Cardiac fibroblast (primary cell): ENCODE data around the gene DZANK1.

Source experiments
- DNase-seq, 2 donors: peaks; one replicate each; pipeline versions ENCODE4 v3.0.0 to v3.0.0-alpha.2; 2010; ENCODE audit warnings: low read depth in 2 of 2
- H3K4me3 ChIP-seq, 2 donors: replicated peaks in 1 of 2; 1 replicate in 1 of 2; 2 replicates in 1 of 2; pipeline ENCODE4 v1.5.1; 2011; ENCODE audit warnings: low read depth in 2 of 2, low read length in 2 of 2, mild to moderate bottlenecking in 2 of 2, moderate library complexity in 1 of 2
- CTCF ChIP-seq: IDR thresholded peaks from one replicate; pipeline ENCODE4 v1.5.1; 2011; ENCODE audit warnings: low read depth, mild to moderate bottlenecking, low read length, inconsistent platforms

DZANK1 gene

GRCh38 chr20:18466894-18467730 is at the start of gene DZANK1, which contains the start of gene POLR3F:
TSS of gene DZANK1 (minus strand) at chr20:18467030. CDS start at chr20:18465358, 1,672 bp downstream.
TSS of gene POLR3F (plus strand) at chr20:18467390. CDS start at chr20:18467507, 117 bp downstream.
- peak within 1 kb of the TSS; percentile 93 to 96 for H3K4me3 ChIP-seq
- TF ChIP-seq CTCF, result no peak
- peak; percentile 97 for DNase-seq

GRCh38 chr20:18515973-18516372 is 49.1 kb upstream of the DZANK1 start:
- TF ChIP-seq CTCF, result no peak
- H3K4me3 ChIP-seq, result no peak overlapping the region
- DNase-seq, result no peak

- no peak for TF ChIP-seq CTCF
- H3K4me3 ChIP-seq, result no peak overlapping the region
- DNase-seq, result no peak
These were observed 47.3 kb upstream of the DZANK1 start for GRCh38 chr20:18514127-18514526.

GRCh38 chr20:18513208-18513607 is 46.4 kb upstream of the DZANK1 start:
- no peak for TF ChIP-seq CTCF
- H3K4me3 ChIP-seq, result no peak overlapping the region
- DNase-seq, result no peak

- TF ChIP-seq CTCF, result no peak
- no peak overlapping the region for H3K4me3 ChIP-seq
- DNase-seq, result no peak
These were observed 44.7 kb upstream of the DZANK1 start for GRCh38 chr20:18511571-18511970.

- H3K4me3 ChIP-seq, result peak within 1 kb of the TSS; percentile 82 to 97
- peak; percentile 97 to 98 for DNase-seq
- TF ChIP-seq CTCF, result no peak
These were observed 40.7 kb upstream of the DZANK1 start, which contains the start of gene SEC23B for GRCh38 chr20:18507218-18508191. TSS of gene SEC23B (plus strand) at chr20:18507940. CDS start at chr20:18510836, 2,896 bp downstream.
